Measurements from ENCODE around the gene FAF2. TPM values are rescaled to one million over a fixed set of nuclear protein-coding genes. Genes with fewer than 3 reads are reported as not detected.

Gene FAF2
- total RNA-seq, 4 donors from 2014 or later, result 25.3 to 27.7 (median 25.5) TPM

- Histone ChIP-seq H3K27ac (peak overlapping the region in 3 of 4 donors; percentile 25 to 63 (median 55)), H3K9me3 (no peaks in the 10 kb centered on the region), H3K36me3 (peaks cover 0 to 59% of the 10 kb centered on the region in 2 donors), H3K27me3 (no peaks in the 10 kb centered on the region), H3K4me1 (peaks cover 0 to 73% (median 38%) of the 10 kb centered on the region in 3 donors), H3K4me3 (no peak overlapping the region)
- no peak for ATAC-seq
- WGBS, 2 donors (ENCODE audit: low coverage in 1 of 2), result 75% methylated on average over 10 of the region's 28 CpGs; no CpG with 5 or more reads in 1 of the 2 donors
- no peak for TF ChIP-seq POLR2AphosphoS5 (IDR thresholded peaks at IDR 0.05)
- no peak for TF ChIP-seq POLR2A (IDR thresholded peaks at IDR 0.05)
- TF ChIP-seq, protein P1, sequence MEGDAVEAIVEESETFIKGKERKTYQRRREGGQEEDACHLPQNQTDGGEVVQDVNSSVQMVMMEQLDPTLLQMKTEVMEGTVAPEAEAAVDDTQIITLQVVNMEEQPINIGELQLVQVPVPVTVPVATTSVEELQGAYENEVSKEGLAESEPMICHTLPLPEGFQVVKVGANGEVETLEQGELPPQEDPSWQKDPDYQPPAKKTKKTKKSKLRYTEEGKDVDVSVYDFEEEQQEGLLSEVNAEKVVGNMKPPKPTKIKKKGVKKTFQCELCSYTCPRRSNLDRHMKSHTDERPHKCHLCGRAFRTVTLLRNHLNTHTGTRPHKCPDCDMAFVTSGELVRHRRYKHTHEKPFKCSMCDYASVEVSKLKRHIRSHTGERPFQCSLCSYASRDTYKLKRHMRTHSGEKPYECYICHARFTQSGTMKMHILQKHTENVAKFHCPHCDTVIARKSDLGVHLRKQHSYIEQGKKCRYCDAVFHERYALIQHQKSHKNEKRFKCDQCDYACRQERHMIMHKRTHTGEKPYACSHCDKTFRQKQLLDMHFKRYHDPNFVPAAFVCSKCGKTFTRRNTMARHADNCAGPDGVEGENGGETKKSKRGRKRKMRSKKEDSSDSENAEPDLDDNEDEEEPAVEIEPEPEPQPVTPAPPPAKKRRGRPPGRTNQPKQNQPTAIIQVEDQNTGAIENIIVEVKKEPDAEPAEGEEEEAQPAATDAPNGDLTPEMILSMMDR (IDR thresholded peaks at IDR 0.05), result no peak
- TF ChIP-seq EP300 (IDR thresholded peaks at IDR 0.05), result no peak
Observed at GRCh38 chr5:176530393-176530982, 82.3 kb downstream of the FAF2 start.

DNA sequence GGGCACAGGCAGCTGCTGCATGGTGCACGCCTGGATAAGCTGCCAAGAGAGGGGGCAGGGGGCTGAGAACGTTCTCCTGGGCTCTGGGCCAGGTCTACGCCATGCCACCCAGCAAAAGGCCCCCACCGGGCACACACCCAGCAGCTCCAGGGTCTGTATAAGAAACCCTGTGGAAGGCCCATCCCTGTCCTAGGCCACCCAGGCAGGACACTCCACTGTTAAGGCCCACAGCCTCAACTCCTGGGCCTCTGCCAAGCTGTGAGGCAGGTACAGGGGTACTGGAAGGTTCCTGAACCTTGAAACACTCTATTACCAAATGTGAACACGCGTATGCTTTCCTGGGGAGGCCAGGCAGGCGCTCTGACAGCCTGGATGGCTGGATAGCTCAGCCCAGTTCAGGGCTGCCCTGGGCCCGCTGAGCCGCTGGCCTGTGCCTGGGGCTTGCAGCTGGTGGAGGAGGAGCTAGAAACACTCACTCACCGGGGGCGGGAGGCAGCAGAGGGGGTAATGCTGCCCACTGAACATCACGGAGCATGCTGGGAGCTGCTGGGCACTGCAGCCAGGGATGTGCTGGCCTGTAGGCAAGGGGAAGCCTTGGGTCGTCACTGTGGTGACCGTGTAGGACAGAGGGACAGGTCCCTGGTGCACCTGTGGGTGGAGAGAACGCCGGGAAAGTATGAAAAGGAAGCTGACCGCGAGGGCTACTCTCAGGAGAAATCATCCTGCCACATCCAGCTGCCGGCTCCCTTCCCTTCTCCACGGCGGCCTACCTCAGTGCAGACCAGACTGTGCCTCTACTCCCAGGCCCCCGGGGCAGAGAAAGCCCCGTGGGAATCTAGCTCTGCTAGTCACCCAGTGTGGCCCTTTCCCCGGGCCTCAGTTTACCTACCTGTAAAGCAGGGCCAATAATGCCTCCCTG, 83.1 kb downstream of the FAF2 start:
- H3K27ac ChIP-seq, result peak overlapping the region in 3 of 4 donors; percentile 25 to 63 (median 55)
- no peak overlapping the region for H3K4me3 ChIP-seq
- H3K4me1 ChIP-seq, result peaks cover 0 to 80% (median 42%) of the 10 kb centered on the region in 3 donors
- 31 to 52% methylated on average over 6 of the region's 24 CpGs for WGBS, 2 donors (ENCODE audit: low coverage in 1 of 2)
- TF ChIP-seq POLR2AphosphoS5 (IDR thresholded peaks at IDR 0.05) (no peak), POLR2A (IDR thresholded peaks at IDR 0.05) (no peak), EP300 (IDR thresholded peaks at IDR 0.05) (no peak)
- TF ChIP-seq, protein P1 (IDR thresholded peaks at IDR 0.05), result no peak
- H3K27me3 ChIP-seq, result no peaks in the 10 kb centered on the region
- peaks cover 0 to 57% of the 10 kb centered on the region in 2 donors for H3K36me3 ChIP-seq
- H3K9me3 ChIP-seq, result no peaks in the 10 kb centered on the region
- ATAC-seq, result peak; percentile 27

DNA sequence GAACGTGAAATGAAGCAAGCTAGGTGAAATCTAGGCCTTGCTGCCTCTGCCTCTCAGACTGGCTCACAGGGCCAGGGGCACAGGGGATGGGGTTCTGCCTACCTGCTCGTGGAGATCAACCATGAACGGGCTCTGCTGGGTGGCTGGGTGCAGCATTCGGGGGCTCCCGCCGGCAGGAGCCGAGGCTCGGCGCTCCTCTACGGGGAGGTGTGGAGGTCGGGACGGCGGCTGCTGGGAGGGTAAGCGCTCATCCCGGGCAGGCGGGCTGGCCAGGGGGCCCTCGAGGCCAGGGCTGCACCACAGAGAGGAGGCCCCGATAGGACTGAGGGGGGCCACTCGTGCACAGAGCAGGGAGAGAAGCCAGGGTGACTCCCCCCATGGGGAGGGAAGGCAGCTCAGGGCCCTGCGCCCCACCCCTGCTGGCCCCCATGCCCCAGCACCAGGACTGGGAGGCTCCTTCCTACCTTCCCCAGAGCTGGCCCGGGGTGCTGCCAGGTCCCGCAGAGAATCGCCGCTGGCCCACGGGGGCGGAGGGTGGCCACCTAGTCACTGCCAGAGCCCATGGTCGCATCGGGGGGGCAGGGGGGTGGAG, 83.8 kb downstream of the FAF2 start:
- Histone ChIP-seq H3K9me3 (no peaks in the 10 kb centered on the region), H3K4me1 (peaks cover 0 to 82% (median 42%) of the 10 kb centered on the region in 3 donors), H3K27me3 (no peaks in the 10 kb centered on the region), H3K27ac (peak overlapping the region in 3 of 4 donors; percentile 25 to 63 (median 55)), H3K4me3 (no peak overlapping the region), H3K36me3 (peaks cover 0 to 52% of the 10 kb centered on the region in 2 donors)
- ATAC-seq, result no peak
- no CpG with 5 or more reads among the region's 28 CpGs for WGBS, 2 donors (ENCODE audit: low coverage in 1 of 2)
- TF ChIP-seq POLR2AphosphoS5 (IDR thresholded peaks at IDR 0.05) (no peak), POLR2A (IDR thresholded peaks at IDR 0.05) (no peak), EP300 (IDR thresholded peaks at IDR 0.05) (no peak)
- TF ChIP-seq, protein P1 (IDR thresholded peaks at IDR 0.05), result no peak

DNA sequence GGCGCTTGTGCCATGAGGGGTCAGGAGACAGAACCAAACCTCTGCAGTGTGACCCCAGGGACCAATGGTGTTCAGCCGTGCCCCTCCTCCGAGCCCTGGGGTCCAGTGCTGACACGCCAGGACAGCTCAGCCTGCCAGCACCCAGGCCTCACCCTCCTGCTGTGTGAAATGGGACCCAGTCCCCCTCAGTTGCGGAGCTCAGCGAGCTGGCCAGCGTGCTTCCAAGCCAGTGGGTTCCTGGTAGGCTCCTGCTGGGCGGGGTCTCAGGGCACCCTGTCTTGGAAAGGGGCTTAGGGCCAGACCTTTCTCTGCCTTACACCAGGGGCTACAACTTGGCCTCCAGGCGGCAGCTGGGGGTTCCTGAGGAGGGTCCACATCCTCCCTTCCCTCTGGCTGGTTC, 84.6 kb downstream of the FAF2 start:
- Histone ChIP-seq H3K27ac (peak overlapping the region in 3 of 4 donors; percentile 95 to 100 (median 99)), H3K4me3 (no peak overlapping the region), H3K36me3 (peaks cover 0 to 44% of the 10 kb centered on the region in 2 donors), H3K9me3 (no peaks in the 10 kb centered on the region), H3K4me1 (peaks cover 0 to 82% (median 42%) of the 10 kb centered on the region in 3 donors), H3K27me3 (no peaks in the 10 kb centered on the region)
- no peak for ATAC-seq
- TF ChIP-seq, protein P1 (IDR thresholded peaks at IDR 0.05), result no peak
- TF ChIP-seq POLR2A (IDR thresholded peaks at IDR 0.05) (no peak), EP300 (IDR thresholded peaks at IDR 0.05) (no peak), POLR2AphosphoS5 (IDR thresholded peaks at IDR 0.05) (no peak)
- no CpG with 5 or more reads among the region's 9 CpGs for WGBS, 2 donors (ENCODE audit: low coverage in 1 of 2)

All from gastroesophageal sphincter (tissue), 4 donors.